ENCODE measurements around the gene TLX3.
"Not testable (repeated sequence)": the region's sequence is repeated elsewhere in the genome, so short reads cannot be mapped to it uniquely, and the experiment has no call there.

TLX3 gene

GRCh38 chr5:171308453-171309275, at the start of gene TLX3:
TLX3 (plus strand) TSS chr5:171309248; CDS start chr5:171309366, 118 bp downstream.
- DNase-seq, result no peak

GRCh38 chr5:171261361-171261760, 47.7 kb upstream of the TLX3 start:
- DNase-seq, result no peak

DNA sequence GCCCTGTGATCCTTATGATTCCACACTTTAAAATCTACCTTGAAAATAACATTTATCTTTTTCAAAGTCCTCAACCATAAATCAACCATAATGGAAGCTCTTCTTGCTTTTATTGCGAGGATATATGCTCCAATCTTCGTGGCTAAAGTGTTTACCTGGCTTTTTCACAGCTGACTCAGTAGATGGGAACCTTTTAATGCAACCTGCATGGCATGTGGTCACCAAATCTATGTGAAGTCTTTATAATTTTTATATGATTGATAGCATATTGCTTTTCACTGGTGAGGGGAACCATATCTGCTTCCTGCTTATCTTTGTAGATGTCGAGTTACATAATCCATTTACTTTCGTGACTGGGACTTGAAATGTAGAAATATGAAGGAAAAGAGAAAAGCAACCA, 47.1 kb upstream of the TLX3 start:
- DNase-seq, result no peak

DNA sequence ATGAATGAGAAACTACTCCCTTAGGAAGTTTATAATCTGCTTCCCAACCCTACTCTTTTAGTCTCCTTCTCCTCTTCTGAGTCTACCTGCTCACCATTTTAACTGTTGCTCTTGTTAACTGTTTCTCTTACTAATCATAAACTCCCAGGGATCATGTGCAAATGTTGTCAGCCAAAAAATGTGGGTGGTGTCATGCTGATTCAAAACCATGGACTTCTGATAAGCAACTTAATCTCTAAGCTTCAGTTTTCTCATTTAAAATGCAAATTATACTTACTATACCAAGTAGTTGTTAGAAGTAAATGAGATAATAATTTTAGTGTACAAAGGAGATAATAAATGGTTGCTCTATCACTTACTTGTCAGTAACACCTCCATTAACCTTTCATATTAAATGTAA, 45.9 kb upstream of the TLX3 start:
- DNase-seq, result no peak

DNA sequence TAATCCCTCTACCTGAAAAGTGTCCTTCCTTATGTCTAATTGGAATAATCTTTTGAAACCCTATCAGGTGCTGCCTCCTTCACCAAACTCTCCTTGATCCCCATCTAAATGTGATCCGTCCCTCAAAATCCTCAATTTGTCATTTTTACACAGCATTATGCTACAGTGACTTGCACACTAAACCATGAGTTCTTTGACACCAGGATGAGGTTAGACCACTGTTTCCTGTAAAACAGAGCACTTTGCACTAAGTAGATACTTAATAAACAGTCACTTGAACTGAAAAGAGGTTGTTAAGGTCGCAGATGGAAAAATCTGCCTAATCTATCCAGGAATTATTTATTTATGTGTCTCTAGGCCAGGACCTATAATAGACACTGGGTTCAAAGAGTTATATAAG, 44.2 kb upstream of the TLX3 start:
- DNase-seq, result no peak

- DNase-seq, result no peak
These were observed 40.1 kb upstream of the TLX3 start for GRCh38 chr5:171268700-171269620.

GRCh38 chr5:171269717-171270116, 39.3 kb upstream of the TLX3 start:
- DNase-seq, result no peak

DNA sequence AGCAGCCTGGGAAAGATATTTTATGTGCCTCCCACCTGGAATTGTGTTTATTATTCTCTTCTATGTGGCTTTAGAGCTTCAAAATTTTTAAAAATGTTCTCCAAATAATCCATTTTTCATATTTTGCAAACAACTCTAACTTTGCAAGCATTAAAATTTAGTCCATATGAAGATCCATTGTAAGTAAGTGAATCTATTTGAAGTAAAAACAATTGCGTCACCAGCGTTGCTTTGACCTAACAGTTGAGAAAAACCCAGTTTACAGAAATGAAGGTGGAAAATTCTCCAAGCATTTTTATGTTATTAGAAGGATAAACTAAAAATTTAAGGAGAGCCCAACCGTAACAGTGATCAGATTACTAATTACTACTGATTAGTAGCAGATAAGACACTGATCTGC, 38.9 kb upstream of the TLX3 start:
- no peak for DNase-seq

DNA sequence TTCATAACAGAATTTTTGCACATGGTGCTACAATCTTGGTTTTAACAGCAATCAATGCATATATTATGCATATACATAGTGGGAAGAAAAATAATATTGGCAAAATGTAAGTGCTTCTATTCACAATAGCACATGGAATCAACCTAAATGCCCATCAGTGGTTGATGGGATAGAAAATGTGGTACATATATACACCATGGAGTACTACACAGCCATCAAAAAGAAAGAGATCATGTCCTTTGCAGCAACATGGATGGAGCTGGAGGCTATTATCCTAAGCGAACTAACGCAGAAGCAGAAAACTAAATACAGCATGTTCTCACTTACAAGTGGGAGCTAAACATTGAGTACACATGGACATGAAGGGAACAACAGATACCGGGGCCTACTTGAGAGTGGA, 37.2 kb upstream of the TLX3 start:
- DNase-seq, result no peak

DNA sequence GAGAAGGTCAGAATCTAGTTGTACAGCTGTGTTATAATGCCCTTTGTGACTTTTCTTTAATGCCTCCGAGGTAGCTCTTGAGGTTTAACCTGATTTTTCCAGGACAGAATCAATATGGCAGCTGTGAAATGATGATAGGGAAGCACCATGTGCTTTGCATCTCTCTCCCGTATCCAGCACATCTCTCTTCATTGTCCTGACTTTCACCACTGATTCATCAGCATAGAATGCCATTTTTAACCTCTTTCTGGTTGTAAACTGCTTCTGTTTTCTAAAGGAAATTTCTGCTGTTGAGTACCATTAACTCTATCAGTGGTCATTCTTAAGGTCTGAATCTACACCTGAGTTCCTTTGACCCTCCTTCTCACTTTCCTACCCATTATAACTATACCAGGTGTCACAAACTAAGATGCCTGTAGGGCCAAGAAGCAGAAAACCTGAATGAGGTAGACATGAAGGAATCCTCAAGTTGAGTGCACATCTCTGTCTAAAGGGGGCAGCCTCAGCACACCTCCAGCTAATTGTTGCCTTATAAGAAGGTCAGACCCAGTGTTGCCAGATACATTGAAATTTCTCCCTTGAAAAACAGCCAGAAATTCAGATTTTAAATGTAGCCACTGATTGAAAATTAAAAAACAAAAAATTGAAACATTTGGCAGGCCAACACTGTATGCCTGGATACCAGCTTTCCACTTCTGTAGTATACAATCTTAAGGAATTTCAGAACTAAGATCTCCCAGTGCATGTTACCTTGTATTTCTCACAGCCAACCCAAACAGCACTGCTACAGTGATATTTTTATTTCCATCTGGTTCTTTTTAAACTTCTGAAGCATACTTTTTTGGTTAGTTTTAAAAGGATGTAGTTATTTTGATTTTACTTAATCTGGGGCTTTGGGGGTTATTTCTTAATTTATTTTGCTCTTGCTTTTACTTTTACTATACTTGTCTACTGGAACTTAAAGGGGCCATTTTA, 35.8 kb upstream of the TLX3 start:
- no peak for DNase-seq

DNA sequence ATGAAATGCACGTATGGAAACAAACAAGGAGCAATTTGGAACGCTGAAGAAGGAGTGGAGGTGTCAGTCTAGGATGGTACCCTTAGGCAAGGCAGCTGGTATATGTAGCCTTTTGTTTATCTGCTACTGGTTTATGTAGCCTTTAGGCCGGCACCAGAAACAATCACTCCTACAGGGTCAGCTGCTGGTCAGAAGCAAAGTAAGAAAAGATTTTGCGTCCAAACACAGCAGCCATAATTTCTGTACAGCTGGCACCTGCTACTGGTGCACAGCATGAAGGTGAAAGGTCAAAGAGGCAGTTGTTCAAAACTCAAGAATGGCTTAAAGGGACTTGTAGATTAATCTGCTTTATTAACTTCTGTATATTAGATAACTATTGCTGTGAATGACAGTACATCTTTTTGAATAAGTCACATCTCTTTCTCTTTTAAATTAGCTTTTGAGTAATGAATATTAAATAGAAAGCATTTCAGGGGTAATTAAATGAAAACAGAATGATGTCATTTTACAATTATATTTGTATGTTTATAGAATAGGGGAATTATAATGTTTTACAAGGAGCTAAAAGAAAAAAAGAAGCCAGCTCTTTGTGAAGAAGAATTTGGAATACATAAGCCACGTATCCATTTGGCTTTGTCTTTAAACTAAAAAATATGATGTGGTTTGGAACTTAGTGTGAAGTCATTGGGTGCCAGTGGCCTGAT, 33.1 kb upstream of the TLX3 start:
- DNase-seq, result no peak

DNA sequence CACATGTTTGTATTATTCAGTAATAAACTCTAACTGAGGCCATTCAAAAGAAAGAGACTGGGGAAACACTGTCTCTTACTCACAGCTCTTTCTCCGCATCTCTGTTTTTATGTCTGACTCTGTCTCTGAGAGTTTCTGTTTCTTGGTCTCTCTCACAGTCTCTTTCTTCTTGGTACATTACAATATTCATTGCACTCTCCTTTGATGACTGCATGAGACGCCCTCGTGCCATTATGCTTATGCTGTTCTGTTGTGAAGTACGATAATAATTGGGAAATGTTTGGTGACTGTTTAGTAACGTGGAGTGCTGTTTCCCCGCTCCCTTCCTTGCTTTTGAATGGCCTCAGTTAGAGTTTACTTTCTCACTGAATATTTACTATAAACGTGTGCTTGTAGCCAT, 25.3 kb upstream of the TLX3 start:
- DNase-seq, result no peak

GRCh38 chr5:171285465-171285864, 23.6 kb upstream of the TLX3 start:
- no peak for DNase-seq

- DNase-seq, result no peak
These were observed 21.0 kb upstream of the TLX3 start for GRCh38 chr5:171288066-171288465.

- no peak for DNase-seq
These were observed 17.7 kb upstream of the TLX3 start for GRCh38 chr5:171291371-171291770.

- no peak for DNase-seq
These were observed 13.7 kb upstream of the TLX3 start for GRCh38 chr5:171295299-171295698.

- no peak for DNase-seq
These were observed 13.2 kb upstream of the TLX3 start for GRCh38 chr5:171295801-171296200.

DNA sequence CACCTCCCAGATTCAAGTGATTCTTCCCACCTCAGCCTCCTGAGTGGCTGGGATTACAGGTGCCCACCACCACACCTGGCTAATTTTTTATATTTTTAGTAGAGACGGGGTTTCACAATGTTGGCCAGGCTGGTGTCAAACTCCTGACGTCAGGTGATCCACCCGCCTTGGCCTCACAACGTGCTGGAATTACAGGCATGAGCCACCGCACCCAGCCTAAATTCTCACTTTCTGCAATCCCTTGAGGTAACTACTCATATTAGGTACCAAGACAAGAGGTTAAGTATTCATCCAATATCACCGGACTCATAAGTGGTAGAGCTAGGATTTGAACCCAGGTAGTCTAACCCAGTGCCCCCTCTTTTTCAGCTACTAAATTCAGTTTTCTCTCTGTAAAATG, 11.1 kb upstream of the TLX3 start:
- not testable (repeated sequence) for DNase-seq

GRCh38 chr5:171299228-171299627, 9.8 kb upstream of the TLX3 start:
- no peak for DNase-seq

GRCh38 chr5:171299851-171300250, 9.2 kb upstream of the TLX3 start:
- no peak for DNase-seq

- no peak for DNase-seq
These were observed 8.7 kb upstream of the TLX3 start for GRCh38 chr5:171300358-171300757.

GRCh38 chr5:171306166-171306565, 2.9 kb upstream of the TLX3 start:
- DNase-seq, result no peak
